Coronary artery (tissue), 2 donors: ENCODE results near the gene SNX2.

Experiments used
- DNase-seq: peaks from one replicate; pipeline ENCODE4 v3.0.0-alpha.2; 2017; ENCODE audit warnings: low spot score
- H3K27ac ChIP-seq, 2 donors: fragments of 200-600 bp; sonication (generic); one replicate each; pipeline ENCODE4 v1.5.1; 2016 to 2019
- H3K4me3 ChIP-seq: fragments of 200-600 bp; sonication (generic); 2 replicates; pipeline ENCODE4 v1.5.1; 2016; ENCODE audit warnings: mild to moderate bottlenecking, moderate library complexity
- TF ChIP-seq, protein P1 (sequence below): fragments of 200-600 bp; sonication (generic); IDR thresholded peaks from one replicate; pipeline ENCODE4 v1.5.1; 2019; ENCODE audit warnings: antibody characterized with exemption

SNX2 gene

GRCh38 chr5:122842016-122842580, 67.2 kb downstream of the SNX2 start:
- TF ChIP-seq, protein P1, sequence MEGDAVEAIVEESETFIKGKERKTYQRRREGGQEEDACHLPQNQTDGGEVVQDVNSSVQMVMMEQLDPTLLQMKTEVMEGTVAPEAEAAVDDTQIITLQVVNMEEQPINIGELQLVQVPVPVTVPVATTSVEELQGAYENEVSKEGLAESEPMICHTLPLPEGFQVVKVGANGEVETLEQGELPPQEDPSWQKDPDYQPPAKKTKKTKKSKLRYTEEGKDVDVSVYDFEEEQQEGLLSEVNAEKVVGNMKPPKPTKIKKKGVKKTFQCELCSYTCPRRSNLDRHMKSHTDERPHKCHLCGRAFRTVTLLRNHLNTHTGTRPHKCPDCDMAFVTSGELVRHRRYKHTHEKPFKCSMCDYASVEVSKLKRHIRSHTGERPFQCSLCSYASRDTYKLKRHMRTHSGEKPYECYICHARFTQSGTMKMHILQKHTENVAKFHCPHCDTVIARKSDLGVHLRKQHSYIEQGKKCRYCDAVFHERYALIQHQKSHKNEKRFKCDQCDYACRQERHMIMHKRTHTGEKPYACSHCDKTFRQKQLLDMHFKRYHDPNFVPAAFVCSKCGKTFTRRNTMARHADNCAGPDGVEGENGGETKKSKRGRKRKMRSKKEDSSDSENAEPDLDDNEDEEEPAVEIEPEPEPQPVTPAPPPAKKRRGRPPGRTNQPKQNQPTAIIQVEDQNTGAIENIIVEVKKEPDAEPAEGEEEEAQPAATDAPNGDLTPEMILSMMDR: no peak
- Histone ChIP-seq H3K27ac (no peak overlapping the region), H3K4me3 (no peak overlapping the region)
- no peak for DNase-seq

- TF ChIP-seq, protein P1: no peak
- Histone ChIP-seq H3K4me3 (peak overlapping the region; percentile 91), H3K27ac (peak overlapping the region; percentile 80 to 94)
- no peak for DNase-seq
Observed at GRCh38 chr5:122844136-122844909, 69.4 kb downstream of the SNX2 start.

- Histone ChIP-seq H3K27ac (peak overlapping the region; percentile 80 to 94), H3K4me3 (peak overlapping the region; percentile 91)
- no peak for DNase-seq
- TF ChIP-seq, protein P1: no peak
Observed at GRCh38 chr5:122844910-122845228, 70.0 kb downstream of the SNX2 start.

GRCh38 chr5:122845229-122846050, 70.6 kb downstream of the SNX2 start, which contains the start of gene SNX24:
Gene SNX24 (plus strand): TSS chr5:122845613. CDS start chr5:122845634, 21 bp downstream.
- H3K4me3 ChIP-seq: peak within 1 kb of the TSS; percentile 91
- peak; percentile 84 for DNase-seq
- TF ChIP-seq, protein P1: no peak

GRCh38 chr5:122846051-122846550, 71.2 kb downstream of the SNX2 start:
- no peak for DNase-seq
- Histone ChIP-seq H3K27ac (peak overlapping the region; percentile 80 to 94), H3K4me3 (peak overlapping the region; percentile 91)
- TF ChIP-seq, protein P1: no peak

More at GRCh38 chr5:122845229-122846050, 70.6 kb downstream of the SNX2 start, which contains the start of gene SNX24:
- peak within 1 kb of the TSS; percentile 80 to 94 for H3K27ac ChIP-seq

DNA sequence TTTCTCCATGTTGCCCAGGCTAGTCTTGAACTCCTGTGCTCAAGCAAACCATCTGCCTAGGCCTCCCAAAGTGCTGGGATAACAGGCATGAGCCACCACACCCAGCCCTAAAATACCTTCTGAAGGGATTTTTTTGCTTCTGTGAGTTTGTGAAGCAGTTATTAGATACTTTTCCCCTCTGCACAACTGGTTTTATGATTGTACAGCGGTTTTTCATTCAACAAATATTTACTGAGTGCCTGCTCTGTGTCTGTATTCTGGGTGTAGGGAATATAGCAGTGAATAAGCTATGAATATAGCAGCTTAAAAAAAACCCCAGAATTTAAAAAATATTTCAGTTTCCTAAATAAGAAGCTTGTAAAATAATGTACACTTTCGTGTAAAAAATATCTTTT, 72.8 kb downstream of the SNX2 start:
- peak overlapping the region in 1 of 2 donors; percentile 13 for H3K27ac ChIP-seq
- no peak for DNase-seq
- TF ChIP-seq, protein P1: no peak

More for the DNA sequence above, 72.8 kb downstream of the SNX2 start:
- H3K4me3 ChIP-seq: no peak overlapping the region
